Epithelial cell of proximal tubule (primary cell): Measurements from ENCODE around the gene PLPP2. TPM values are rescaled to one million over a fixed set of nuclear protein-coding genes. Genes with fewer than 3 reads are reported as not detected.

Experiments used
- DNase-seq: peaks from one replicate; pipeline ENCODE4 v3.0.0-alpha.2; 2011; ENCODE audit warnings: low read depth
- H3K4me3 ChIP-seq: 2 replicates; pipeline ENCODE4 v1.5.1; 2011; ENCODE audit warnings: low read depth, mild to moderate bottlenecking, low read length
- CTCF ChIP-seq: conservative IDR thresholded peaks from 2 replicates; pipeline ENCODE4 v1.5.1; 2012; ENCODE audit warnings: low read depth, mild to moderate bottlenecking, low read length
- total RNA-seq: library from RNA; depleted of rRNA; stranded (reverse); fragments of >200 nt; gene quantifications from 2 replicates; pipeline ENCODE4 v1.2.3, GENCODE V29; 2015

Gene PLPP2
- total RNA-seq, 1 donor from 2014 or later: 45.2 TPM

GRCh38 chr19:287381-287871 lies 3.8 kb downstream of the PLPP2 start:
- TF ChIP-seq CTCF: no peak
- DNase-seq: no peak
- H3K4me3 ChIP-seq: no peak overlapping the region

GRCh38 chr19:283395-283794 lies 7.8 kb downstream of the PLPP2 start:
- no peak for DNase-seq
- no peak for TF ChIP-seq CTCF
- no peak overlapping the region for H3K4me3 ChIP-seq

GRCh38 chr19:282501-282900 lies 8.7 kb downstream of the PLPP2 start:
- no peak for TF ChIP-seq CTCF
- H3K4me3 ChIP-seq: no peak overlapping the region
- no peak for DNase-seq

GRCh38 chr19:281992-282391 lies 9.2 kb downstream of the PLPP2 start:
- TF ChIP-seq CTCF: no peak
- DNase-seq: no peak
- no peak overlapping the region for H3K4me3 ChIP-seq

- no peak for TF ChIP-seq CTCF
- no peak overlapping the region for H3K4me3 ChIP-seq
- no peak for DNase-seq
Measured at GRCh38 chr19:281156-281853, 9.9 kb downstream of the PLPP2 start.

- no peak overlapping the region for H3K4me3 ChIP-seq
- no peak for DNase-seq
- TF ChIP-seq CTCF: no peak
Measured at GRCh38 chr19:280541-281009, 10.6 kb downstream of the PLPP2 start.

GRCh38 chr19:279656-280055 lies 11.5 kb downstream of the PLPP2 start:
- no peak for TF ChIP-seq CTCF
- H3K4me3 ChIP-seq: no peak overlapping the region
- DNase-seq: no peak
